ENCODE results near the gene TEX22.

DNA sequence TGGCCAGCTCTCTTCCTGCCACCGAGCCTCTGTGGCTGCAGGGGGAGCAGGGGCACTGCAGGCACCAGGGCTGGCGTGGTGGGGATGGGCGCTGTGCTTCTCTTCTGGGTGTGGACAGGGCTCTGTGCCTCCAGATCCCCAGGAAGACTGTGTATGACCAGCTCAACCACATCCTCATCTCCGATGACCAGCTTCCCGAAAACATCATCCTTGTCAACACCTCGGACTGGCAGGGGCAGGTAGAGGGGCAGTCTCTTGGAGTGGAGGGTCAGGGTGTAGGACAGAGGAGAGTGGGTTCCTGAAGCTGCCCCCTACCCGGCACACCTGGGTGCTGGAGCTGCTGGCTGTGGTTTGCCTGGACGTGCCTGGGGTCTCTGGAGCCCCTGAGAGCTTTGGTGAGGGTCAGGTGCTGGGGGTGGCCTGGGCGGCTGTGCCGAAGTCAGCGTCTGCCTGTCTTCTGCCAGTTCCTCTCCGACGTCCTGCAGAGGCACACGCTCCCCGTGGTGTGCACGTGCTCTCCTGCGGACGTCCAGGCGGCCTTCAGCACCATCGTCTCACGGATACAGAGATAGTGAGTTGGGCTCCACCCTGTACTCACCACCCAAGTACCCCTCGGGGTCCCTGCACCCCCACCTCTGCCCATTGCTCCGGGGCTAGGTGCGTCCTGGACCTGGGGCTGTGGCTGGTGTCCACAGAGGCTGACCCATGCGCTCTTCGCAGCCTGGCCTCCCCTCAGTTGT is 15.8 kb upstream of the TEX22 start:
- TF ChIP-seq, protein P1, sequence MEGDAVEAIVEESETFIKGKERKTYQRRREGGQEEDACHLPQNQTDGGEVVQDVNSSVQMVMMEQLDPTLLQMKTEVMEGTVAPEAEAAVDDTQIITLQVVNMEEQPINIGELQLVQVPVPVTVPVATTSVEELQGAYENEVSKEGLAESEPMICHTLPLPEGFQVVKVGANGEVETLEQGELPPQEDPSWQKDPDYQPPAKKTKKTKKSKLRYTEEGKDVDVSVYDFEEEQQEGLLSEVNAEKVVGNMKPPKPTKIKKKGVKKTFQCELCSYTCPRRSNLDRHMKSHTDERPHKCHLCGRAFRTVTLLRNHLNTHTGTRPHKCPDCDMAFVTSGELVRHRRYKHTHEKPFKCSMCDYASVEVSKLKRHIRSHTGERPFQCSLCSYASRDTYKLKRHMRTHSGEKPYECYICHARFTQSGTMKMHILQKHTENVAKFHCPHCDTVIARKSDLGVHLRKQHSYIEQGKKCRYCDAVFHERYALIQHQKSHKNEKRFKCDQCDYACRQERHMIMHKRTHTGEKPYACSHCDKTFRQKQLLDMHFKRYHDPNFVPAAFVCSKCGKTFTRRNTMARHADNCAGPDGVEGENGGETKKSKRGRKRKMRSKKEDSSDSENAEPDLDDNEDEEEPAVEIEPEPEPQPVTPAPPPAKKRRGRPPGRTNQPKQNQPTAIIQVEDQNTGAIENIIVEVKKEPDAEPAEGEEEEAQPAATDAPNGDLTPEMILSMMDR (IDR thresholded peaks at IDR 0.05) = no peak
- no peak for TF ChIP-seq POLR2A (IDR thresholded peaks at IDR 0.05)

Data from lower leg skin (tissue), 3 donors.